Neutrophil (primary cell): ENCODE data around the gene PREB.
A peak's percentile ranks its signal among the peaks of the same experiment; 100 is the strongest.

Experiments
- H3K27ac ChIP-seq: fragments of 200-600 bp; sonication (generic); 2 replicates; pipeline ENCODE4 v1.5.1; 2016; ENCODE audit warnings: mild to moderate bottlenecking, moderate library complexity
- H3K27me3 ChIP-seq: fragments of 200-600 bp; sonication (generic); 2 replicates; pipeline ENCODE4 v1.6.0; 2016; ENCODE audit warnings: mild to moderate bottlenecking
- H3K36me3 ChIP-seq: fragments of 200-600 bp; sonication (generic); 2 replicates; pipeline ENCODE4 v1.5.1; 2017
- H3K4me1 ChIP-seq, 2 experiments: fragments of 200-600 bp in 1 of 2; sonication (generic) in 1 of 2; 1 replicate in 1 of 2; 2 replicates in 1 of 2; pipeline versions ENCODE4 v1.5.1 to v1.6.1; 2013 to 2016; ENCODE audit warnings: low read depth in 1 of 2, low read length in 1 of 2, mild to moderate bottlenecking in 1 of 2, moderate library complexity in 1 of 2; ENCODE audit not compliant: control insufficient read depth in 1 of 2, insufficient read depth in 1 of 2
- H3K4me3 ChIP-seq, 2 experiments: fragments of 200-600 bp in 1 of 2; sonication (generic) in 1 of 2; 1 replicate in 1 of 2; 2 replicates in 1 of 2; pipeline ENCODE4 v1.5.1; 2013 to 2016; ENCODE audit warnings: low read depth in 1 of 2, low read length in 1 of 2, mild to moderate bottlenecking in 1 of 2, moderate library complexity in 1 of 2
- H3K9me3 ChIP-seq: fragments of 200-600 bp; sonication (generic); 2 replicates; pipeline ENCODE4 v1.5.1; 2016
- TF ChIP-seq, protein P1 (sequence below): fragments of 200-600 bp; sonication (generic); IDR thresholded peaks from 2 replicates; pipeline ENCODE4 v1.5.1; 2016; ENCODE audit warnings: antibody characterized with exemption

Gene PREB

GRCh38 chr2:27096748-27097297 is 37.6 kb downstream of the PREB start:
- no peak overlapping the region for H3K4me3 ChIP-seq
- TF ChIP-seq, protein P1, sequence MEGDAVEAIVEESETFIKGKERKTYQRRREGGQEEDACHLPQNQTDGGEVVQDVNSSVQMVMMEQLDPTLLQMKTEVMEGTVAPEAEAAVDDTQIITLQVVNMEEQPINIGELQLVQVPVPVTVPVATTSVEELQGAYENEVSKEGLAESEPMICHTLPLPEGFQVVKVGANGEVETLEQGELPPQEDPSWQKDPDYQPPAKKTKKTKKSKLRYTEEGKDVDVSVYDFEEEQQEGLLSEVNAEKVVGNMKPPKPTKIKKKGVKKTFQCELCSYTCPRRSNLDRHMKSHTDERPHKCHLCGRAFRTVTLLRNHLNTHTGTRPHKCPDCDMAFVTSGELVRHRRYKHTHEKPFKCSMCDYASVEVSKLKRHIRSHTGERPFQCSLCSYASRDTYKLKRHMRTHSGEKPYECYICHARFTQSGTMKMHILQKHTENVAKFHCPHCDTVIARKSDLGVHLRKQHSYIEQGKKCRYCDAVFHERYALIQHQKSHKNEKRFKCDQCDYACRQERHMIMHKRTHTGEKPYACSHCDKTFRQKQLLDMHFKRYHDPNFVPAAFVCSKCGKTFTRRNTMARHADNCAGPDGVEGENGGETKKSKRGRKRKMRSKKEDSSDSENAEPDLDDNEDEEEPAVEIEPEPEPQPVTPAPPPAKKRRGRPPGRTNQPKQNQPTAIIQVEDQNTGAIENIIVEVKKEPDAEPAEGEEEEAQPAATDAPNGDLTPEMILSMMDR = no peak
- peaks cover 11 to 12% of the 10 kb centered on the region in 2 experiments for H3K4me1 ChIP-seq
- no peaks in the 10 kb centered on the region for H3K9me3 ChIP-seq
- H3K36me3 ChIP-seq = no peaks in the 10 kb centered on the region
- no peaks in the 10 kb centered on the region for H3K27me3 ChIP-seq
- peak overlapping the region; percentile 17 for H3K27ac ChIP-seq

- TF ChIP-seq, protein P1 = no peak
- Histone ChIP-seq H3K27me3 (no peaks in the 10 kb centered on the region), H3K4me1 (peaks cover 11 to 12% of the 10 kb centered on the region in 2 experiments), H3K9me3 (no peaks in the 10 kb centered on the region), H3K36me3 (no peaks in the 10 kb centered on the region), H3K27ac (no peak overlapping the region), H3K4me3 (peak overlapping the region; percentile 45 to 47)
These were observed 38.4 kb downstream of the PREB start for GRCh38 chr2:27095745-27096651.

GRCh38 chr2:27095427-27095744 is 39.0 kb downstream of the PREB start:
- Histone ChIP-seq H3K4me3 (no peak overlapping the region), H3K27me3 (no peaks in the 10 kb centered on the region), H3K27ac (no peak overlapping the region), H3K9me3 (no peaks in the 10 kb centered on the region), H3K36me3 (no peaks in the 10 kb centered on the region), H3K4me1 (peaks cover 11 to 12% of the 10 kb centered on the region in 2 experiments)
- TF ChIP-seq, protein P1 = no peak

GRCh38 chr2:27094353-27094984 is 40.0 kb downstream of the PREB start:
- Histone ChIP-seq H3K9me3 (no peaks in the 10 kb centered on the region), H3K27ac (no peak overlapping the region), H3K4me1 (peaks cover 11 to 12% of the 10 kb centered on the region in 2 experiments), H3K36me3 (no peaks in the 10 kb centered on the region), H3K27me3 (no peaks in the 10 kb centered on the region), H3K4me3 (no peak overlapping the region)
- TF ChIP-seq, protein P1 = no peak

- H3K4me1 ChIP-seq = peaks cover 11 to 12% of the 10 kb centered on the region in 2 experiments
- H3K27ac ChIP-seq = no peak overlapping the region
- H3K36me3 ChIP-seq = no peaks in the 10 kb centered on the region
- no peaks in the 10 kb centered on the region for H3K9me3 ChIP-seq
- H3K27me3 ChIP-seq = no peaks in the 10 kb centered on the region
- H3K4me3 ChIP-seq = no peak overlapping the region
- TF ChIP-seq, protein P1 = no peak
These were observed 40.7 kb downstream of the PREB start for GRCh38 chr2:27093430-27094352.
